Neural progenitor cell (in vitro differentiated cells): ENCODE data around the gene MUSTN1. TPM values are rescaled to one million over a fixed set of nuclear protein-coding genes. Genes with fewer than 3 reads are reported as not detected.

Source experiments
- DNase-seq: peaks from one replicate; pipeline ENCODE4 v3.0.0-alpha.2; 2016; ENCODE audit warnings: low spot score
- H2AFZ ChIP-seq: fragments of 200-600 bp; sonication (generic); replicated peaks from 2 replicates; pipeline ENCODE4 v1.6.1; 2016; ENCODE audit warnings: antibody characterized with exemption
- H3F3A ChIP-seq: fragments of 200-600 bp; sonication (generic); 2 replicates; pipeline ENCODE4 v1.6.1; 2016; ENCODE audit warnings: antibody characterized with exemption, low read depth
- H3K27ac ChIP-seq: fragments of 200-600 bp; sonication (generic); 2 replicates; pipeline ENCODE4 v1.5.1; 2016; ENCODE audit warnings: mild to moderate bottlenecking
- H3K27me3 ChIP-seq: fragments of 200-600 bp; sonication (generic); 2 replicates; pipeline ENCODE4 v1.6.1; 2016; ENCODE audit warnings: mild to moderate bottlenecking, moderate library complexity
- H3K36me3 ChIP-seq: fragments of 200-600 bp; sonication (generic); 2 replicates; pipeline ENCODE4 v1.5.1; 2016
- H3K4me1 ChIP-seq: fragments of 200-600 bp; sonication (generic); 2 replicates; pipeline ENCODE4 v1.6.1; 2016; ENCODE audit warnings: mixed run types
- H3K4me2 ChIP-seq: fragments of 200-600 bp; sonication (generic); 2 replicates; pipeline ENCODE4 v1.6.1; 2016
- H3K4me3 ChIP-seq: fragments of 200-600 bp; sonication (generic); 2 replicates; pipeline ENCODE4 v1.5.1; 2016
- H3K79me2 ChIP-seq: fragments of 200-600 bp; sonication (generic); 2 replicates; pipeline ENCODE4 v1.6.1; 2016; ENCODE audit warnings: low read depth
- H3K9ac ChIP-seq: fragments of 200-600 bp; sonication (generic); 2 replicates; pipeline ENCODE4 v1.6.1; 2016
- H3K9me3 ChIP-seq: fragments of 200-600 bp; sonication (generic); 2 replicates; pipeline ENCODE4 v1.5.1; 2016; ENCODE audit warnings: low read depth
- H4K20me1 ChIP-seq: fragments of 200-600 bp; sonication (generic); 2 replicates; pipeline ENCODE4 v1.6.1; 2016; ENCODE audit warnings: low read depth
- H3K27ac Mint-ChIP-seq: 3 replicates; pipeline ENCODE4 v1.8.0; 2021; ENCODE audit warnings: mixed read lengths
- H3K27me3 Mint-ChIP-seq: 2 replicates; pipeline ENCODE4 v1.8.0; 2022; ENCODE audit warnings: low read depth, mild to moderate bottlenecking, inconsistent platforms, moderate library complexity, mixed read lengths; ENCODE audit not compliant: insufficient read depth
- H3K36me3 Mint-ChIP-seq: 3 replicates; pipeline ENCODE4 v1.8.0; 2021; ENCODE audit warnings: mixed read lengths
- H3K4me1 Mint-ChIP-seq: 3 replicates; pipeline ENCODE4 v1.8.0; 2021; ENCODE audit warnings: mixed read lengths
- H3K4me3 Mint-ChIP-seq: 3 replicates; pipeline ENCODE4 v1.8.0; 2021; ENCODE audit warnings: mild to moderate bottlenecking, moderate library complexity, mixed read lengths
- H3K9me3 Mint-ChIP-seq: 3 replicates; pipeline ENCODE4 v1.8.0; 2020; ENCODE audit warnings: mixed read lengths
- CTCF ChIP-seq: fragments of 200-600 bp; sonication (generic); IDR thresholded peaks from 2 replicates; pipeline ENCODE4 v1.5.1; 2017; ENCODE audit warnings: antibody characterized with exemption, mild to moderate bottlenecking
- EZH2 ChIP-seq: fragments of 200-600 bp; sonication (generic); IDR thresholded peaks from 2 replicates; pipeline ENCODE4 v1.6.1; 2017; ENCODE audit warnings: antibody characterized with exemption, mild to moderate bottlenecking, moderate library complexity
- EZH2phosphoT487 ChIP-seq: fragments of 200-600 bp; sonication (generic); IDR thresholded peaks from 2 replicates; pipeline ENCODE4 v1.6.1; 2017; ENCODE audit warnings: antibody characterized with exemption
- total RNA-seq: library from RNA; depleted of rRNA; stranded (reverse); fragments of >200 nt; gene quantifications from 2 replicates; pipeline ENCODE4 v1.2.3, GENCODE V29; 2015; ENCODE audit warnings: low replicate concordance

Gene MUSTN1
- 2.0 and 10.8 TPM in 2 replicates for total RNA-seq

- DNase-seq, result peak; percentile 82
- peaks cover 2% of the 10 kb centered on the region for H3K27me3 Mint-ChIP-seq
- Histone ChIP-seq H3K36me3 (no peaks in the 10 kb centered on the region), H3K9me3 (no peaks in the 10 kb centered on the region), H3K27ac (peak within 1 kb of the TSS; percentile 92), H4K20me1 (no peaks in the 10 kb centered on the region), H3K79me2 (no peaks in the 10 kb centered on the region), H3F3A (peaks cover 10% of the 10 kb centered on the region), H2AFZ (peak within 1 kb of the TSS; percentile 66), H3K4me3 (peak within 1 kb of the TSS; percentile 38), H3K27me3 (no peaks in the 10 kb centered on the region), H3K4me1 (peaks cover 36% of the 10 kb centered on the region), H3K9ac (peak within 1 kb of the TSS; percentile 18), H3K4me2 (peak within 1 kb of the TSS; percentile 81)
- peak within 1 kb of the TSS; percentile 79 for H3K4me3 Mint-ChIP-seq
- H3K4me1 Mint-ChIP-seq, result peaks cover 38% of the 10 kb centered on the region
- no peaks in the 10 kb centered on the region for H3K9me3 Mint-ChIP-seq
- peaks cover 6% of the 10 kb centered on the region for H3K36me3 Mint-ChIP-seq
- peak within 1 kb of the TSS; percentile 90 for H3K27ac Mint-ChIP-seq
- TF ChIP-seq EZH2phosphoT487 (no peak), EZH2 (no peak), CTCF (no peak)
Observed at GRCh38 chr3:52834871-52835501, at the start of gene MUSTN1. Gene MUSTN1 (minus strand): TSS chr3:52835019. CDS start chr3:52834948, 71 bp downstream.

GRCh38 chr3:52882377-52882776 is 47.6 kb upstream of the MUSTN1 start:
- Histone ChIP-seq H3F3A (no peaks in the 10 kb centered on the region), H3K9me3 (no peaks in the 10 kb centered on the region), H3K27me3 (no peaks in the 10 kb centered on the region), H3K27ac (no peak overlapping the region), H3K9ac (no peak overlapping the region), H3K36me3 (no peaks in the 10 kb centered on the region), H3K4me1 (peaks cover 5% of the 10 kb centered on the region), H2AFZ (no peak overlapping the region), H3K4me3 (no peak overlapping the region), H3K79me2 (no peaks in the 10 kb centered on the region), H3K4me2 (no peak overlapping the region), H4K20me1 (no peaks in the 10 kb centered on the region)
- DNase-seq, result no peak
- TF ChIP-seq EZH2 (no peak), EZH2phosphoT487 (no peak), CTCF (no peak)
- H3K36me3 Mint-ChIP-seq, result peaks cover 13% of the 10 kb centered on the region
- H3K9me3 Mint-ChIP-seq, result no peaks in the 10 kb centered on the region
- H3K27ac Mint-ChIP-seq, result no peak overlapping the region
- no peaks in the 10 kb centered on the region for H3K27me3 Mint-ChIP-seq
- H3K4me1 Mint-ChIP-seq, result peaks cover 6% of the 10 kb centered on the region
- no peak overlapping the region for H3K4me3 Mint-ChIP-seq

GRCh38 chr3:52881871-52882270 is 47.1 kb upstream of the MUSTN1 start:
- DNase-seq, result no peak
- no peak overlapping the region for H2AFZ ChIP-seq
- no peaks in the 10 kb centered on the region for H3K36me3 ChIP-seq
- no peaks in the 10 kb centered on the region for H3K9me3 ChIP-seq
- no peaks in the 10 kb centered on the region for H3K27me3 ChIP-seq
- no peak overlapping the region for H3K4me3 ChIP-seq
- Mint-ChIP-seq H3K27ac (peak overlapping the region; percentile 72), H3K4me1 (peaks cover 6% of the 10 kb centered on the region), H3K27me3 (no peaks in the 10 kb centered on the region), H3K9me3 (no peaks in the 10 kb centered on the region), H3K4me3 (no peak overlapping the region), H3K36me3 (peaks cover 13% of the 10 kb centered on the region)
- H4K20me1 ChIP-seq, result no peaks in the 10 kb centered on the region
- no peak overlapping the region for H3K27ac ChIP-seq
- peaks cover 5% of the 10 kb centered on the region for H3K4me1 ChIP-seq
- no peaks in the 10 kb centered on the region for H3F3A ChIP-seq
- H3K9ac ChIP-seq, result no peak overlapping the region
- no peaks in the 10 kb centered on the region for H3K79me2 ChIP-seq
- no peak overlapping the region for H3K4me2 ChIP-seq
- no peak for TF ChIP-seq CTCF
- TF ChIP-seq EZH2phosphoT487, result no peak
- no peak for TF ChIP-seq EZH2
